K562 (cell line): ENCODE results near the gene SLC5A5. TPM values are rescaled to one million over a fixed set of nuclear protein-coding genes. Genes with fewer than 3 reads are reported as not detected.

ENCODE experiments used
- ATAC-seq: fragments of 200-7000 bp; cut with Tn5 transposase; 3 replicates; pipeline ENCODE4 v1.9.1; 2020; ENCODE audit warnings: moderate library complexity
- BruUV-seq: library from RNA; stranded (reverse); fragments of 400-500 nt; replicated peaks from 2 replicates; lab custom pipeline; 2021; lab: Mats Ljungman, UMichigan
- CTCF ChIA-PET: fragments of 300-600 bp; formaldehyde crosslinking; extraction: SDS; loops from one replicate; lab custom pipeline; 2021; ENCODE audit warnings: low intra/inter-chr PET ratio; lab: Yijun Ruan, JAX
- POLR2A ChIA-PET: fragments of 300-600, 350-650 bp; sonication (Branson Sonifier 250); formaldehyde crosslinking; extraction: SDS; loops from one replicate; lab custom pipeline; 2021; ENCODE audit warnings: antibody characterized with exemption, inconsistent platforms; lab: Yijun Ruan, JAX
- DNase-seq, 4 experiments: peaks; one replicate each; pipeline versions ENCODE4 v3.0.0 to v3.0.0-alpha.2; 2011 to 2018; ENCODE audit warnings: low spot score in 3 of 4, mixed read lengths in 3 of 4; ENCODE audit errors: extremely low read depth in 1 of 4
- FAIRE-seq: peaks from 2 replicates; lab custom pipeline; 2011; peaks lifted over from hg19 to GRCh38; lab: Jason Lieb, UNC
- H2AFZ ChIP-seq: 2 replicates; pipeline ENCODE4 v1.6.0; 2011; ENCODE audit warnings: low read depth, low read length, control low read depth, inconsistent platforms
- H3K27ac ChIP-seq: fragments of 200-600 bp; 3 replicates; pipeline ENCODE4 v1.8.0; 2011; ENCODE audit warnings: low read depth, mild to moderate bottlenecking, control low read depth, inconsistent platforms, low read length, moderate library complexity, mixed read lengths; ENCODE audit errors: extremely low read depth
- H3K27me3 ChIP-seq, 2 experiments: fragments of 300-600 bp in 1 of 2; 2 replicates in 1 of 2; 3 replicates in 1 of 2; pipeline versions ENCODE4 v1.6.0 to v1.8.0; 2011; ENCODE audit warnings: inconsistent platforms in 2 of 2, low read length in 2 of 2, mild to moderate bottlenecking in 1 of 2, mixed read lengths in 1 of 2, moderate library complexity in 1 of 2; ENCODE audit not compliant: control insufficient read depth in 2 of 2, insufficient read depth in 2 of 2
- H3K36me3 ChIP-seq: fragments of 300-600 bp; 3 replicates; pipeline ENCODE4 v1.8.0; 2011; ENCODE audit warnings: mild to moderate bottlenecking, low read length, inconsistent platforms; ENCODE audit not compliant: control insufficient read depth, insufficient read depth
- H3K4me1 ChIP-seq, 2 experiments: fragments of 200-600 bp in 1 of 2; replicated peaks in 1 of 2; 2 replicates in 1 of 2; 3 replicates in 1 of 2; pipeline versions ENCODE4 v1.5.1 to v1.8.0; 2011; ENCODE audit warnings: inconsistent platforms in 2 of 2, low read length in 2 of 2, mild to moderate bottlenecking in 1 of 2, mixed read lengths in 1 of 2, moderate library complexity in 1 of 2; ENCODE audit not compliant: control insufficient read depth in 2 of 2, insufficient read depth in 2 of 2
- H3K4me2 ChIP-seq: 2 replicates; pipeline ENCODE4 v1.6.1; 2011; ENCODE audit warnings: low read length, control low read depth, inconsistent platforms, mixed read lengths; ENCODE audit not compliant: insufficient read depth
- H3K4me3 ChIP-seq: fragments of 200-600 bp; sonication (generic), shearing (Covaris generic); 2 replicates; pipeline ENCODE4 v1.5.1; 2016; ENCODE audit warnings: control low read depth, inconsistent platforms
- H3K79me2 ChIP-seq: fragments of 200-600 bp; 3 replicates; pipeline ENCODE4 v1.8.0; 2011; ENCODE audit warnings: low read length, inconsistent platforms; ENCODE audit not compliant: control insufficient read depth, insufficient read depth
- H3K9ac ChIP-seq, 2 experiments: 2 replicates each; pipeline versions ENCODE4 v1.6.0 to v1.6.1; 2011; ENCODE audit warnings: low read depth in 2 of 2, low read length in 2 of 2, control low read depth in 1 of 2, inconsistent platforms in 1 of 2, mild to moderate bottlenecking in 1 of 2, mixed read lengths in 1 of 2; ENCODE audit not compliant: insufficient read depth in 1 of 2
- H3K9me1 ChIP-seq: one replicate; pipeline ENCODE4 v1.6.0; 2011; ENCODE audit warnings: inconsistent platforms, mild to moderate bottlenecking, low read length, moderate library complexity; ENCODE audit not compliant: control insufficient read depth, insufficient read depth
- H3K9me3 ChIP-seq: replicated peaks from 2 replicates; pipeline ENCODE4 v1.5.1; 2011; ENCODE audit warnings: low read depth, low read length, inconsistent platforms; ENCODE audit not compliant: control insufficient read depth, insufficient read depth
- H4K20me1 ChIP-seq: replicated peaks from 2 replicates; pipeline ENCODE4 v1.6.1; 2011; ENCODE audit warnings: low read length, inconsistent platforms, mixed read lengths; ENCODE audit not compliant: control insufficient read depth, insufficient read depth
- DDX20 ChIP-seq: fragments of 450-650 bp; IDR thresholded peaks from 2 replicates; pipeline ENCODE4 v1.6.1; 2016; ENCODE audit warnings: missing genetic modification characterization, low read depth, mild to moderate bottlenecking, missing compliant biosample characterization, moderate library complexity
- ELF2 ChIP-seq: fragments of 250-450 bp; sonication (Bioruptor Pico); IDR thresholded peaks from 2 replicates; pipeline ENCODE4 v1.5.0; 2021; ENCODE audit warnings: mild to moderate bottlenecking
- ESRRA ChIP-seq: fragments of 450-650 bp; IDR thresholded peaks from 2 replicates; pipeline ENCODE4 v1.6.1; 2014; ENCODE audit warnings: low read depth, mild to moderate bottlenecking, moderate library complexity, borderline replicate concordance
- NR2F6 ChIP-seq: fragments of 450-650 bp; formaldehyde crosslinking; IDR thresholded peaks from 2 replicates; pipeline ENCODE4 v1.4.0; 2020; ENCODE audit warnings: mild to moderate bottlenecking
- PHB ChIP-seq: fragments of 250-450 bp; sonication (Bioruptor Pico); IDR thresholded peaks from 2 replicates; pipeline ENCODE4 v1.5.0; 2021
- ZNF282 ChIP-seq: sonication (generic); formaldehyde crosslinking; IDR thresholded peaks from 2 replicates; pipeline ENCODE4 v1.8.1; 2023; ENCODE audit warnings: missing genetic modification reagents
- ZNF3 ChIP-seq: fragments of 250-450 bp; sonication (Bioruptor Pico); IDR thresholded peaks from 2 replicates; pipeline ENCODE4 v1.5.0; 2021; ENCODE audit warnings: mild to moderate bottlenecking, moderate library complexity
- ZNF436 ChIP-seq: fragments of 250-450, 450-650 bp; sonication (Bioruptor Pico); formaldehyde crosslinking; IDR thresholded peaks from 2 replicates; pipeline ENCODE4 v1.7.0; 2020; ENCODE audit warnings: mild to moderate bottlenecking
- WGBS: fragments of 100-300 bp; shearing (Covaris generic); methylation state at CpG from one replicate; pipeline ENCODE4 v1.1.6; 2016; ENCODE audit warnings: low coverage, mixed read lengths; ENCODE audit not compliant: insufficient coverage; ENCODE audit errors: missing lambda C conversion rate; 5-methylcytosine and 5-hydroxymethylcytosine counted together
- in situ Hi-C: fragments of 300-500 bp; cut with MboI; formaldehyde crosslinking; loops from 4 replicates; pipeline ENCODE4 v1.15.0; 2018; ENCODE audit warnings: inconsistent platforms, mixed read lengths
- intact Hi-C: fragments of 100-400 bp; cut with micrococcal nuclease; formaldehyde crosslinking; loops from 2 replicates; pipeline ENCODE4 v1.14.2; 2022
- polyA plus RNA-seq, 8 experiments: library from polyadenylated mRNA; depleted of rRNA in 4 of 8; stranded (reverse) in 5 of 8; unstranded in 3 of 8; fragments of >200 nt; fragmentation: Nextera tagmentation in 2 of 8; fragmentation: Illumina TruSeq in 1 of 8; extraction: Ambion mirVana in 2 of 8; extraction: Trizol in 1 of 8; gene quantifications; 2 replicates each; pipeline versions ENCODE4 v1.2.1 to v1.2.3, GENCODE V29; 2011 to 2014; ENCODE audit warnings: inconsistent platforms in 1 of 8, missing spikeins in 1 of 8
- total RNA-seq, 7 experiments: library from RNA; depleted of rRNA in 6 of 7; stranded (reverse); fragments of >200 nt in 6 of 7; fragmentation: Illumina TruSeq in 2 of 7; extraction: Trizol in 2 of 7; gene quantifications; 2 replicates each; pipeline versions ENCODE4 v1.2.1 to v1.2.3, GENCODE V29; 2011 to 2021; ENCODE audit warnings: low replicate concordance in 1 of 7

The SLC5A5 gene
- total and polyA plus RNA-seq, 9 of the 15 experiments (the other 6 are each of a cell fraction or from before 2014, with no cell fraction given) = 0.10 to 0.73 (median 0.23) TPM

- no peaks in the 10 kb centered on the region for H3K9me1 ChIP-seq
- in situ Hi-C loops (loop anchor here (5.0 kb wide), 1 partner anchor 58 kb away; no protein-coding TSS in a partner anchor), intact Hi-C loops (loop anchor here (10.0 kb wide), 1 partner anchor 186 kb away; no protein-coding TSS in a partner anchor)
- no peaks in the 10 kb centered on the region for H3K9me3 ChIP-seq
- ATAC-seq (no peak), DNase-seq (no peak), FAIRE-seq (no peak)
- H3K27ac ChIP-seq = no peak overlapping the region
- H3K4me1 ChIP-seq = peaks cover 11 to 53% of the 10 kb centered on the region in 2 experiments; a peak in 4 of 5 replicates
- H3K4me3 ChIP-seq = no peak overlapping the region
- TF ChIP-seq DDX20 (tag) (no peak), NR2F6 (CRISPR knock-in tag) (no peak), PHB (no peak), ZNF3 (CRISPR knock-in tag) (no peak), ESRRA (no peak), ELF2 (CRISPR knock-in tag) (no peak), ZNF436 (CRISPR knock-in tag) (no peak), ZNF282 (CRISPR knock-in tag) (no peak)
- H3K27me3 ChIP-seq = no peaks in the 10 kb centered on the region
- no peaks in the 10 kb centered on the region for H3K79me2 ChIP-seq
- ChIA-PET POLR2A (interaction anchor here (3.1 kb wide), 2 partner anchors 9 to 64 kb away, joined by 20 to 24 read pairs; partner anchors contain the start of genes CCDC124 and RPL18A), CTCF (interaction anchor here (1.6 to 2.4 kb wide), 2 partner anchors 63 to 128 kb away, joined by 4 to 31 read pairs; partner anchors contain the start of gene CCDC124)
- H3K9ac ChIP-seq = 0 out of 4 replicates have a peak overlapping the region, but pooled peaks of 1 of the 2 experiments have one; percentile 47
- H3K4me2 ChIP-seq = no peak overlapping the region
- peaks cover 18% of the 10 kb centered on the region; the same call in 1 of the 2 replicates for H4K20me1 ChIP-seq
- no TSS peak for BruUV-seq
- peaks cover 6% of the 10 kb centered on the region; the same call in 2 of the 3 replicates for H3K36me3 ChIP-seq
- 63% methylated on average over 11 of the region's 11 CpGs for WGBS
- H2AFZ ChIP-seq = no peak overlapping the region
Measured at GRCh38 chr19:17869114-17869608, 2.6 kb upstream of the SLC5A5 start.
